Naive B cell (primary cell): ENCODE data around the gene PPP1R3G. TPM values are rescaled to one million over a fixed set of nuclear protein-coding genes. Genes with fewer than 3 reads are reported as not detected.
"Not testable (repeated sequence)": the region's sequence is repeated elsewhere in the genome, so short reads cannot be mapped to it uniquely, and the experiment has no call there.

ENCODE experiments used
- ATAC-seq, 2 donors: fragments of 150-1000 bp; cut with Tn5 transposase; 2 replicates each; pipeline ENCODE4 v1.10.0; 2021; ENCODE audit warnings: low read depth in 2 of 2, mild to moderate bottlenecking in 2 of 2, moderate library complexity in 2 of 2
- DNase-seq: peaks from one replicate; pipeline ENCODE4 v3.0.0; 2022
- H3K27ac Mint-ChIP-seq, 6 donors: one replicate each; pipeline ENCODE4 v1.8.0; 2020 to 2022; ENCODE audit warnings: mild to moderate bottlenecking in 6 of 6, mixed read lengths in 6 of 6, moderate library complexity in 5 of 6, inconsistent platforms in 2 of 6
- H3K27me3 Mint-ChIP-seq, 3 donors: one replicate each; pipeline ENCODE4 v1.8.0; 2021 to 2022; ENCODE audit warnings: mixed read lengths in 3 of 3, mild to moderate bottlenecking in 1 of 3
- H3K36me3 Mint-ChIP-seq, 2 donors: one replicate each; pipeline ENCODE4 v1.8.0; 2020 to 2022; ENCODE audit warnings: mixed read lengths in 2 of 2, inconsistent platforms in 1 of 2, mild to moderate bottlenecking in 1 of 2
- H3K4me1 Mint-ChIP-seq, 3 donors: one replicate each; pipeline ENCODE4 v1.8.0; 2020 to 2022; ENCODE audit warnings: mixed read lengths in 3 of 3, inconsistent platforms in 1 of 3, mild to moderate bottlenecking in 1 of 3, moderate library complexity in 1 of 3
- H3K4me3 Mint-ChIP-seq, 8 donors: one replicate each; pipeline ENCODE4 v1.8.0; 2020 to 2022; ENCODE audit warnings: mild to moderate bottlenecking in 8 of 8, mixed read lengths in 8 of 8, moderate library complexity in 8 of 8, inconsistent platforms in 2 of 8
- H3K9me3 Mint-ChIP-seq, 7 donors: one replicate each; pipeline ENCODE4 v1.8.0; 2020 to 2022; ENCODE audit warnings: mixed read lengths in 7 of 7, mild to moderate bottlenecking in 5 of 7, inconsistent platforms in 2 of 7, moderate library complexity in 1 of 7
- polyA plus RNA-seq, 6 donors: library from polyadenylated mRNA; unstranded; fragments of 300-500 nt; fragmentation: Illumina TruSeq; gene quantifications; one replicate each; pipeline ENCODE4 v1.2.3, GENCODE V29; 2021; ENCODE audit warnings: low read depth in 6 of 6

PPP1R3G gene
- polyA plus RNA-seq, 6 donors from 2014 or later = 0.11 TPM; not detected in 4

- Mint-ChIP-seq H3K4me3 (no peak overlapping the region), H3K27ac (no peak overlapping the region), H3K9me3 (no peaks in the 10 kb centered on the region), H3K4me1 (peaks cover 3 to 14% (median 9%) of the 10 kb centered on the region in 3 donors), H3K27me3 (peaks cover 0 to 4% (median 0%) of the 10 kb centered on the region in 3 donors), H3K36me3 (peaks cover 0 to 4% of the 10 kb centered on the region in 2 donors)
- ATAC-seq = no peak
- DNase-seq = no peak
Observed at GRCh38 chr6:5058254-5058653, 26.9 kb upstream of the PPP1R3G start.

- ATAC-seq = no peak
- Mint-ChIP-seq H3K27me3 (peaks cover 0 to 4% (median 0%) of the 10 kb centered on the region in 3 donors), H3K9me3 (no peaks in the 10 kb centered on the region), H3K36me3 (no peaks in the 10 kb centered on the region), H3K27ac (no peak overlapping the region), H3K4me3 (no peak overlapping the region), H3K4me1 (peaks cover 3 to 14% (median 9%) of the 10 kb centered on the region in 3 donors)
- DNase-seq = no peak
Observed at GRCh38 chr6:5059036-5059896, 25.9 kb upstream of the PPP1R3G start.

DNA sequence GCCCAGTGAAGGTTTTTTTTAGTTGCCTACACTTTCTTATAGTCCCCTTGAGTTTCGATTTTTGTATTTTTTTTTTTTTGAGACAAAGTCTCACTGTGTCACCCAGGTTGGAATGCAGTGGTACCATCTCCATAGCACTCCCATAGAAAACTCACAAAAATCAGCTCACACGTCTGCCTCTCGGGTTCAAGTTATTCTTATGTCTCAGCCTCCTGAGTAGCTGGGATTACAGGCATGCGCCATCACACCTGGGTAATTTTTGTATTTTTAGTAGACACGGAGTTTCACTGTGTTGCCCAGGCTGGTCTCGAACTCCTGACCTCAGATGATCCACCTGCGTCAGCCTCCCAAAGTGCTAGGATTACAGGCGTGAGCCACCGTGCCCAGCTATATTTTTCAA lies 24.7 kb upstream of the PPP1R3G start:
- not testable (repeated sequence) for ATAC-seq, H3K36me3 Mint-ChIP-seq, H3K27me3 Mint-ChIP-seq, DNase-seq, H3K9me3 Mint-ChIP-seq, H3K4me3 Mint-ChIP-seq, H3K27ac Mint-ChIP-seq
- peaks cover 3 to 14% (median 9%) of the 10 kb centered on the region in 3 donors for H3K4me1 Mint-ChIP-seq

DNA sequence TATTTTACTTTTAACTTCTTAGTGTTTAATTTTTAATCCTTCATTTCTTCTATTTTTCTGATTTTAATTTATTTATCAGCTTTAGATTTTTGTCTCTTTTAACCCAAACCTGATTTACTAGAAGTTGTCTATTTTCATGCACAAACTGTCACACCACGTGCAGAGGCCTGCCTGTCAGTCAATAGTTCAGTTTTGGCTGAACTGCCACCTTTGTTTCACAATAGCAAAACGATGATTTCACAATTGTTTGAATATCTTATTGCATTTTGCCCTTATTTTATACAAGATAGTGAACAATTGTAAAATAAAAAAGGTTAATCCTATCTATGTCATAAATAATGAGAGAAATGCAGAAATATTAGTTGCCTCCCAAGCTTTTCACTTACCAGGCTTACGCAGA lies 24.0 kb upstream of the PPP1R3G start:
- DNase-seq (no peak), ATAC-seq (no peak)
- Mint-ChIP-seq H3K36me3 (no peaks in the 10 kb centered on the region), H3K27me3 (peaks cover 0 to 4% (median 0%) of the 10 kb centered on the region in 3 donors), H3K9me3 (no peaks in the 10 kb centered on the region), H3K4me3 (no peak overlapping the region), H3K4me1 (peaks cover 3 to 14% (median 9%) of the 10 kb centered on the region in 3 donors), H3K27ac (no peak overlapping the region)

DNA sequence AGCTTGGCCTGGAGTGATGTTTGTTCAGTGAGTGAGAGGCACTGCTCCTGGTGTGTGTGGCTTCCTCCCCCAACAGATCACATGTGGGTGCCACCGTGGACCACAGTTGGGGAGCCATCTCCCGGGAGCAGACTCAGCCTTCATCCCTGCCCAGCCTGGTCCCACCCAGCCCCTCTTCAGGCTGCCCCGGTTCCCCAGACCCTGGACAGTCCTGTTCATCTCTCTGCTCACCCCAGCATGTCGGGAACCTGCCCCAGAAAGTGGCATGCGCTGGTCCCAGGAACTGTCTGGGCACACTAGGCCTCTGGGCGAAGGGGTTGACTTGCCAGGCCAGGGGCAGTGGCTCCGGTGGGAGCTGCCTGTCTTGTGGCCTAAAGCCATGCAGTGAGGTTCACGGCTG lies 21.5 kb upstream of the PPP1R3G start:
- Mint-ChIP-seq H3K4me3 (no peak overlapping the region), H3K4me1 (peaks cover 3 to 14% (median 6%) of the 10 kb centered on the region in 3 donors), H3K36me3 (peaks cover 0 to 5% of the 10 kb centered on the region in 2 donors), H3K27me3 (peaks cover 0 to 4% (median 0%) of the 10 kb centered on the region in 3 donors), H3K27ac (no peak overlapping the region), H3K9me3 (peaks cover 0 to 8% (median 5%) of the 10 kb centered on the region in 7 donors)
- DNase-seq (no peak), ATAC-seq (no peak)

GRCh38 chr6:5066456-5067093 lies 18.6 kb upstream of the PPP1R3G start:
- H3K27ac Mint-ChIP-seq = no peak overlapping the region
- DNase-seq (no peak), ATAC-seq (no peak)
- H3K4me3 Mint-ChIP-seq = no peak overlapping the region
- H3K9me3 Mint-ChIP-seq = peaks cover 0 to 8% (median 5%) of the 10 kb centered on the region in 7 donors
- peaks cover 0 to 5% of the 10 kb centered on the region in 2 donors for H3K36me3 Mint-ChIP-seq
- H3K4me1 Mint-ChIP-seq = peaks cover 3 to 11% (median 3%) of the 10 kb centered on the region in 3 donors
- no peaks in the 10 kb centered on the region for H3K27me3 Mint-ChIP-seq

- no peak overlapping the region for H3K4me3 Mint-ChIP-seq
- H3K9me3 Mint-ChIP-seq = peaks cover 0 to 8% (median 5%) of the 10 kb centered on the region in 7 donors
Observed at GRCh38 chr6:5067305-5067704, 17.8 kb upstream of the PPP1R3G start.

GRCh38 chr6:5068153-5068751 lies 16.9 kb upstream of the PPP1R3G start:
- H3K36me3 Mint-ChIP-seq = peaks cover 0 to 5% of the 10 kb centered on the region in 2 donors
- H3K9me3 Mint-ChIP-seq = peaks cover 0 to 8% (median 5%) of the 10 kb centered on the region in 7 donors
- H3K27ac Mint-ChIP-seq = no peak overlapping the region

More at GRCh38 chr6:5067305-5067704, 17.8 kb upstream of the PPP1R3G start:
- DNase-seq (no peak), ATAC-seq (no peak)
- H3K36me3 Mint-ChIP-seq = peaks cover 0 to 5% of the 10 kb centered on the region in 2 donors
- H3K4me1 Mint-ChIP-seq = peaks cover 0 to 4% (median 2%) of the 10 kb centered on the region in 3 donors
- H3K27me3 Mint-ChIP-seq = no peaks in the 10 kb centered on the region
- H3K27ac Mint-ChIP-seq = no peak overlapping the region

GRCh38 chr6:5071216-5071615 lies 13.9 kb upstream of the PPP1R3G start:
- Mint-ChIP-seq H3K4me3 (no peak overlapping the region), H3K27ac (no peak overlapping the region)

More at GRCh38 chr6:5068153-5068751, 16.9 kb upstream of the PPP1R3G start:
- no peak overlapping the region for H3K4me3 Mint-ChIP-seq
- H3K4me1 Mint-ChIP-seq = no peaks in the 10 kb centered on the region
- DNase-seq = no peak
- H3K27me3 Mint-ChIP-seq = no peaks in the 10 kb centered on the region
- no peak for ATAC-seq

GRCh38 chr6:5072440-5072839 lies 12.7 kb upstream of the PPP1R3G start:
- Mint-ChIP-seq H3K4me1 (no peaks in the 10 kb centered on the region), H3K4me3 (no peak overlapping the region)
- ATAC-seq = no peak

More at GRCh38 chr6:5071216-5071615, 13.9 kb upstream of the PPP1R3G start:
- H3K9me3 Mint-ChIP-seq = peaks cover 1 to 8% (median 5%) of the 10 kb centered on the region in 7 donors
- no peaks in the 10 kb centered on the region for H3K4me1 Mint-ChIP-seq
- H3K27me3 Mint-ChIP-seq = no peaks in the 10 kb centered on the region
- no peak for ATAC-seq
- DNase-seq = no peak
- H3K36me3 Mint-ChIP-seq = peaks cover 0 to 5% of the 10 kb centered on the region in 2 donors

GRCh38 chr6:5073992-5074391 lies 11.1 kb upstream of the PPP1R3G start:
- no peak for DNase-seq
- Mint-ChIP-seq H3K4me1 (no peaks in the 10 kb centered on the region), H3K4me3 (no peak overlapping the region), H3K27ac (no peak overlapping the region), H3K27me3 (peaks cover 0 to 4% (median 0%) of the 10 kb centered on the region in 3 donors), H3K9me3 (peaks cover 0 to 1% (median 0%) of the 10 kb centered on the region in 7 donors), H3K36me3 (peaks cover 0 to 7% of the 10 kb centered on the region in 2 donors)
- ATAC-seq = no peak

More at GRCh38 chr6:5072440-5072839, 12.7 kb upstream of the PPP1R3G start:
- peaks cover 0 to 1% (median under 1%) of the 10 kb centered on the region in 7 donors for H3K9me3 Mint-ChIP-seq
- peaks cover 0 to 7% of the 10 kb centered on the region in 2 donors for H3K36me3 Mint-ChIP-seq
- DNase-seq = no peak
- no peak overlapping the region for H3K27ac Mint-ChIP-seq
- peaks cover 0 to 4% (median 0%) of the 10 kb centered on the region in 3 donors for H3K27me3 Mint-ChIP-seq

- DNase-seq (no peak), ATAC-seq (no peak)
- Mint-ChIP-seq H3K27me3 (peaks cover 0 to 13% (median under 1%) of the 10 kb centered on the region in 3 donors), H3K27ac (no peak overlapping the region), H3K36me3 (peaks cover 0 to 7% of the 10 kb centered on the region in 2 donors), H3K4me3 (peak overlapping the region in 1 of 8 donors; percentile 2), H3K9me3 (peaks cover 0 to 1% (median 0%) of the 10 kb centered on the region in 7 donors), H3K4me1 (no peaks in the 10 kb centered on the region)
Observed at GRCh38 chr6:5076931-5077330, 8.2 kb upstream of the PPP1R3G start.

DNA sequence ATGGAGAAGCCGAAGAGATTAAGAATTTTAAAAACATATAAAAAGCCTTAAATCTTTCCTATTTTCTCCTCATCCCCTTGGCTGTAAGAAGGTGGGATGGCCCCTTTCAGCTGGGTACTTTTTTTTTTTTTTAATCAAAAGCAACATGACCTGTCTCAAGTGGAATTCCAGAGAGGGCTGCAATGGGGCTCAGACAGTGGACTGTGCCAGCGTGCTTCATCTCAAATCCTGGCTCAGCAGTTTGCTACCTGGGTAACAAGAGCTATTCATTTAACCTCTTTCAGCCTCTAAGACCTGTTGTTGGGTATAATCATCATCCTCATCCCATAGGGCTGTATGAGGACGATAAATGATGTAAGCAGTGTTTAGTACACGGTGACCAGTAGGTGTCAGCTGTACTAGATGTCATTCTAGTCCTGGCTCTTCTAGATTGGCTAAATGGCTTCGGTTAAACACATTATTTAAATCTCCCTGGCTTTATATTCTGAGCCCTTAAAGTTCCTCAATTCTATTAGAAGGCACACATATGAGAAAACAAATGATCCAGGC lies 6.9 kb upstream of the PPP1R3G start:
- Mint-ChIP-seq H3K36me3 (peaks cover 0 to 7% of the 10 kb centered on the region in 2 donors), H3K4me3 (no peak overlapping the region), H3K9me3 (peaks cover 0 to 1% (median 0%) of the 10 kb centered on the region in 7 donors), H3K27ac (peak overlapping the region in 1 of 6 donors; percentile 35), H3K4me1 (no peaks in the 10 kb centered on the region), H3K27me3 (peaks cover 6 to 25% (median 13%) of the 10 kb centered on the region in 3 donors)
- ATAC-seq = peak in 1 of 2 donors; percentile 25
- DNase-seq = no peak
